GM13977 (cell line): ENCODE results near the gene GARIN3.
A peak's percentile ranks its signal among the peaks of the same experiment; 100 is the strongest.

Experiments used
- DNase-seq: peaks from one replicate; pipeline ENCODE4 v3.0.0; 2012; ENCODE audit warnings: low spot score
- CTCF ChIP-seq: IDR thresholded peaks from 2 replicates; pipeline ENCODE4 v1.5.1; 2012; ENCODE audit warnings: mild to moderate bottlenecking, control low read depth; ENCODE audit not compliant: insufficient read depth; ENCODE audit errors: extremely low read depth, missing control alignments
- in situ Hi-C: fragments of 300-500 bp; cut with MboI; formaldehyde crosslinking; loops from one replicate; pipeline ENCODE4 v1.12.0; 2022; ENCODE audit warnings: low sequenced_read_pairs, low pct_unique_long_range_greater_than_20kb, mixed read lengths, inconsistent platforms; ENCODE audit not compliant: unreplicated experiment

The GARIN3 gene

GRCh38 chr5:157132281-157132612, 33.8 kb downstream of the GARIN3 start:
- in situ Hi-C loops = loop anchor here (25.0 kb wide), 2 partner anchors 295 to 1195 kb away; no protein-coding TSS in a partner anchor
- TF ChIP-seq CTCF = no peak
- DNase-seq = no peak

- no peak for TF ChIP-seq CTCF
- no peak for DNase-seq
- in situ Hi-C loops = loop anchor here (25.0 kb wide), 2 partner anchors 294 to 1194 kb away; no protein-coding TSS in a partner anchor
These were observed 35.1 kb downstream of the GARIN3 start for GRCh38 chr5:157130925-157131324.

- in situ Hi-C loops = no loop called here
These were observed 44.4 kb downstream of the GARIN3 start for GRCh38 chr5:157121709-157122108.

GRCh38 chr5:157120102-157120501, 46.0 kb downstream of the GARIN3 start:
- in situ Hi-C loops = no loop called here
- DNase-seq = no peak
- no peak for TF ChIP-seq CTCF

More at GRCh38 chr5:157121709-157122108, 44.4 kb downstream of the GARIN3 start:
- DNase-seq = no peak
- TF ChIP-seq CTCF = no peak

- in situ Hi-C loops = no loop called here
- TF ChIP-seq CTCF = no peak
- peak; percentile 59 for DNase-seq
These were observed 49.5 kb downstream of the GARIN3 start for GRCh38 chr5:157116483-157116954.

- DNase-seq = no peak
- no peak for TF ChIP-seq CTCF
- in situ Hi-C loops = no loop called here
These were observed 50.6 kb downstream of the GARIN3 start for GRCh38 chr5:157115502-157115901.

GRCh38 chr5:157115012-157115411, 51.1 kb downstream of the GARIN3 start:
- no peak for DNase-seq
- in situ Hi-C loops = no loop called here
- TF ChIP-seq CTCF = no peak
